ENCODE measurements around the gene FZD1. TPM values are rescaled to one million over a fixed set of nuclear protein-coding genes. Genes with fewer than 3 reads are reported as not detected.

The FZD1 gene
- total RNA-seq, 1 donor from 2014 or later = 24.3 TPM

DNA sequence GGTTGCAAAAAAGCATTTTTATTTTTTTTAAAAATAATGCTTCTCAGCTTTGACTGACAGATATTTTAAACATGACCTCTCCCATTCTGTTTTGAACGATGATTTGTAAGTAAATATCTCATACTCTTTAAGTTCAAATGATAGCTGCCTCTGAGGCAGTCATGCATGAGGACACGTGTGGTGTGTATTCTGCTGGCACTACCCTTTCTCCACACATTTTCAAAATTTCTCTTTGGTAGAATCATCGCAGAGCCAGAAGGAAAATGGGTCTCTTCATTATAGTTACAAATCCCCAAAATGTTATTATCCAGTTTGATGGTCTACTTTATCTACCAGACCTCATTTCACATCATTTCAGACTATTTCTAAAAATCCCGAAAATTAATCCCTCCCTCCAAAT lies 55.1 kb downstream of the FZD1 start:
- DNase-seq (ENCODE audit: low spot score) = no peak
- Mint-ChIP-seq H3K27ac (ENCODE audit: unreplicated experiment) (no peak overlapping the region), H3K4me1 (ENCODE audit: low read depth) (peaks cover 14% of the 10 kb centered on the region), H3K27me3 (ENCODE audit: low read depth) (no peaks in the 10 kb centered on the region), H3K4me3 (ENCODE audit: unreplicated experiment) (no peak overlapping the region), H3K36me3 (ENCODE audit: low read depth) (no peaks in the 10 kb centered on the region), H3K9me3 (ENCODE audit: low read depth) (no peaks in the 10 kb centered on the region)
- TF ChIP-seq, protein P1, sequence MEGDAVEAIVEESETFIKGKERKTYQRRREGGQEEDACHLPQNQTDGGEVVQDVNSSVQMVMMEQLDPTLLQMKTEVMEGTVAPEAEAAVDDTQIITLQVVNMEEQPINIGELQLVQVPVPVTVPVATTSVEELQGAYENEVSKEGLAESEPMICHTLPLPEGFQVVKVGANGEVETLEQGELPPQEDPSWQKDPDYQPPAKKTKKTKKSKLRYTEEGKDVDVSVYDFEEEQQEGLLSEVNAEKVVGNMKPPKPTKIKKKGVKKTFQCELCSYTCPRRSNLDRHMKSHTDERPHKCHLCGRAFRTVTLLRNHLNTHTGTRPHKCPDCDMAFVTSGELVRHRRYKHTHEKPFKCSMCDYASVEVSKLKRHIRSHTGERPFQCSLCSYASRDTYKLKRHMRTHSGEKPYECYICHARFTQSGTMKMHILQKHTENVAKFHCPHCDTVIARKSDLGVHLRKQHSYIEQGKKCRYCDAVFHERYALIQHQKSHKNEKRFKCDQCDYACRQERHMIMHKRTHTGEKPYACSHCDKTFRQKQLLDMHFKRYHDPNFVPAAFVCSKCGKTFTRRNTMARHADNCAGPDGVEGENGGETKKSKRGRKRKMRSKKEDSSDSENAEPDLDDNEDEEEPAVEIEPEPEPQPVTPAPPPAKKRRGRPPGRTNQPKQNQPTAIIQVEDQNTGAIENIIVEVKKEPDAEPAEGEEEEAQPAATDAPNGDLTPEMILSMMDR (IDR thresholded peaks at IDR 0.05) = no peak

DNA sequence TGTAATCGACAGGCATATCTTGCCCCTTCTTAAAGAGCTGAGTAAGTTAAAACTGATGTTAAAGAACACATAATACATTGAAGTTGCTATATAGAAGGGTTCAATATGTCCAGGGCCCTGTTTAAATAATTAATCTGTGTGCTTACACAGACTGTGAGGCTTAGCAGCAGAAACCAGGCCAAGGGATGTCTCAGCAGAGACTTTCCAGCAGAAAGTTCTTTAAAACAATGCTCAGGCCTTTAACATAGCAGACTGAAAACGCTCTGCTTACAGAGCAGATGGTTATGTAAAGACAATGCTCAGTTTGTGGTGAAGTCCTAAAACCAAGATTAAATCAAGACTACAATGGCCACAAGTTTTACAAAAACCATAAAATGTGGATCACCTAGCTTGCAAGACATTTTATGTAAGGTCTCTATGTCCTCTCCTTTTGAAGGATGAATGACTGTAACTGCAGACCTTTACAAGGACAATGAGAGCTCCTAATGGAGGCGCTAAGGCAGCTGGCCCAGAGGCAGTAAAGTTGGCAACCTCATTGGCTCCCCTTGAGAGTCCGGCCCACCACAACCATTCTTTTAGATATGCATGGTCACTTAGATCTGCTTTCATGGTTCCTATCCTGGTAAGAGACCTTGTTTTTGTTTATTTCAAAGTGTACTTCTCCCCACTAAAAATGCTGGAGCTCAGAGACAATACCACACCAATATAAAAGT lies 56.3 kb downstream of the FZD1 start:
- H3K4me1 Mint-ChIP-seq (ENCODE audit: low read depth) = peaks cover 8% of the 10 kb centered on the region
- TF ChIP-seq, protein P1 (IDR thresholded peaks at IDR 0.05) = no peak
- no peaks in the 10 kb centered on the region for H3K36me3 Mint-ChIP-seq (ENCODE audit: low read depth)
- H3K4me3 Mint-ChIP-seq (ENCODE audit: unreplicated experiment) = no peak overlapping the region
- no peaks in the 10 kb centered on the region for H3K27me3 Mint-ChIP-seq (ENCODE audit: low read depth)
- H3K9me3 Mint-ChIP-seq (ENCODE audit: low read depth) = no peaks in the 10 kb centered on the region
- no peak overlapping the region for H3K27ac Mint-ChIP-seq (ENCODE audit: unreplicated experiment)
- no peak for DNase-seq (ENCODE audit: low spot score)

All from chondrocyte (in vitro differentiated cells).